Measurements from ENCODE around the gene CTBP1.

Gene CTBP1

GRCh38 chr4:1214101-1215095 lies 34.5 kb downstream of the CTBP1 start:
- Histone ChIP-seq H3K9me3 (no peaks in the 10 kb centered on the region), H3K4me1 (no peaks in the 10 kb centered on the region), H3K36me3 (replicated peaks) (peaks cover 53% of the 10 kb centered on the region), H3K4me3 (no peak overlapping the region), H3K27me3 (ENCODE audit: low read depth) (no peaks in the 10 kb centered on the region)
- DNase-seq (ENCODE audit: low spot score in 2 of 2): no peak
- in situ Hi-C loops (cut with MboI; ENCODE audit: low sequenced_read_pairs): no loop called here

DNA sequence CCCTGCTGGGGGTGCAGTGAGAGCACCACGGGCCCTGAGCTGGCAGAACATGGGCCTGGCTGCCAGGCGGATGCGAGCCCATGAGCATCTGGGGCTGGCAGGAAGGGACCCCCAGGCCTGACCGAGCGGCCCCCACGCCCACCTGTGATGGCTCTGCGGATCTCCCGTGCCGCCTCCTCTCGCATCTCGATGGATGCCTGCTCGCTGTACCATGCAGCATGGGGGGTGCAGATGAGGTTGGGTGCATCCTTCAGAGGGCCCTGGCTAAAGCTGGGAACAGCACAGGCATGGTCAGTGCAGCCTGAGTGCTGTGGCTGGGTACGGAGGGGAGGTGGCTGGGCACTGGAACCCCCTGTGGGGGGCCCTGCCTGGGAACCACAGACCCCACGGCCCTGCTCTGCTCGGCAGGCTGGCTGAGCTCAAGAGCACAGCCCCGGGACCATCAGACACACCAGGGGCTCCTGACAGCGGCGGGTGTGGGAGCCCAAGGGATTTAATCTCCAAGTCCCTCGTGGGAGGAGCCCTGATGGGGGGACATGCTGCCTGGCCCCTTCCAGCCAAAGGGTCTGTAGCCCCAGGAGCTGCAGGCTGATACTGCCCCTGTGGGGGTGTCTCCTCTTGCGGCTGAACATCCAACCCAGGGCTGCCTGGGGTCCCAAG lies 35.5 kb downstream of the CTBP1 start:
- no peak for DNase-seq (ENCODE audit: low spot score in 2 of 2)
- H3K36me3 ChIP-seq (replicated peaks): peaks cover 46% of the 10 kb centered on the region
- no peaks in the 10 kb centered on the region for H3K4me1 ChIP-seq
- no peaks in the 10 kb centered on the region for H3K27me3 ChIP-seq (ENCODE audit: low read depth)
- H3K4me3 ChIP-seq: no peak overlapping the region
- in situ Hi-C loops (cut with MboI; ENCODE audit: low sequenced_read_pairs): no loop called here
- H3K9me3 ChIP-seq: no peaks in the 10 kb centered on the region

- in situ Hi-C loops (cut with MboI; ENCODE audit: low sequenced_read_pairs): no loop called here
Observed at GRCh38 chr4:1212546-1213335, 36.2 kb downstream of the CTBP1 start.

DNA sequence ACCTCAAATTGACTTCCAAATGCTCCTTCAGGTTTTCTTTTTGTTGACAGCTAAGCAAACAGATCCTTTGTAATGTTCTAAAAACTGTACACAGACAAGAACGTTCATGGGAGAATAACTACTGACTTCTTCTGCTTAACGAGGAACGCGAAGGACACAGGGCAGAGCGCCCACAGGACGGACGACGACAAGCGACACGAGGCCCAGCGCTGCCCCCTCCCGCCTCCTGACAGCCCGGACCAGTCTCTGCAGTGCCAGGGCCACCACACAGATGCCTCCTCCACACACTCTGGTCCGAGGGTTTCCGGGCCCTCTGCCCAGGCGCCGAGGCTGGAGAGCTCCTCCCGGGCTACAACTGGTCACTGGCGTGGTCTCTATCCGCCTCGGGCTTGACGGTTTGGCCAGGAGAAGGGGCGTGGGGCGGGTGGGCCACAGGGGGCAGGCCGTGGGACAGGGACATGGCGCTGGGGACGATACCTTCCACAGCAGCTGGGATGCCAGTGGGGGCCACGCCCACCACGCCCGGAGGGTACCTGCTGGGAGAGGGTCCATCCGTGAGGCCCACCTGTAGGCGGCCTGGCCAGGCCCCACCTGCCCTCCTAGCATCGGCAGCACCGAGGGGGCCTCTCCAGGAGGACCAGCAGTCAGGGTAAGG lies 36.9 kb downstream of the CTBP1 start:
- Histone ChIP-seq H3K4me1 (no peaks in the 10 kb centered on the region), H3K4me3 (no peak overlapping the region), H3K27me3 (ENCODE audit: low read depth) (no peaks in the 10 kb centered on the region), H3K9me3 (no peaks in the 10 kb centered on the region), H3K36me3 (replicated peaks) (peaks cover 37% of the 10 kb centered on the region)
- no peak for DNase-seq (ENCODE audit: low spot score in 2 of 2)
- in situ Hi-C loops (cut with MboI; ENCODE audit: low sequenced_read_pairs): no loop called here

More at GRCh38 chr4:1212546-1213335, 36.2 kb downstream of the CTBP1 start:
- Histone ChIP-seq H3K36me3 (replicated peaks) (peaks cover 44% of the 10 kb centered on the region), H3K4me1 (no peaks in the 10 kb centered on the region), H3K4me3 (no peak overlapping the region), H3K27me3 (ENCODE audit: low read depth) (no peaks in the 10 kb centered on the region), H3K9me3 (no peaks in the 10 kb centered on the region)
- no peak for DNase-seq (ENCODE audit: low spot score in 2 of 2)

- Histone ChIP-seq H3K36me3 (replicated peaks) (peaks cover 33% of the 10 kb centered on the region), H3K9me3 (no peaks in the 10 kb centered on the region), H3K27me3 (ENCODE audit: low read depth) (no peaks in the 10 kb centered on the region), H3K4me3 (no peak overlapping the region), H3K4me1 (no peaks in the 10 kb centered on the region)
- DNase-seq (ENCODE audit: low spot score in 2 of 2): no peak
- in situ Hi-C loops (cut with MboI; ENCODE audit: low sequenced_read_pairs): no loop called here
Observed at GRCh38 chr4:1211371-1211770, 37.6 kb downstream of the CTBP1 start.

GRCh38 chr4:1210971-1211370 lies 38.0 kb downstream of the CTBP1 start:
- peaks cover 29% of the 10 kb centered on the region for H3K36me3 ChIP-seq (replicated peaks)
- DNase-seq (ENCODE audit: low spot score in 2 of 2): no peak
- in situ Hi-C loops (cut with MboI; ENCODE audit: low sequenced_read_pairs): no loop called here
- H3K4me3 ChIP-seq: no peak overlapping the region
- H3K27me3 ChIP-seq (ENCODE audit: low read depth): no peaks in the 10 kb centered on the region
- H3K9me3 ChIP-seq: no peaks in the 10 kb centered on the region
- no peaks in the 10 kb centered on the region for H3K4me1 ChIP-seq

GRCh38 chr4:1210241-1210841 lies 38.6 kb downstream of the CTBP1 start:
- Histone ChIP-seq H3K9me3 (no peaks in the 10 kb centered on the region), H3K4me1 (no peaks in the 10 kb centered on the region), H3K36me3 (replicated peaks) (peaks cover 23% of the 10 kb centered on the region), H3K4me3 (no peak overlapping the region), H3K27me3 (ENCODE audit: low read depth) (no peaks in the 10 kb centered on the region)
- in situ Hi-C loops (cut with MboI; ENCODE audit: low sequenced_read_pairs): no loop called here
- DNase-seq (ENCODE audit: low spot score in 2 of 2): no peak

DNA sequence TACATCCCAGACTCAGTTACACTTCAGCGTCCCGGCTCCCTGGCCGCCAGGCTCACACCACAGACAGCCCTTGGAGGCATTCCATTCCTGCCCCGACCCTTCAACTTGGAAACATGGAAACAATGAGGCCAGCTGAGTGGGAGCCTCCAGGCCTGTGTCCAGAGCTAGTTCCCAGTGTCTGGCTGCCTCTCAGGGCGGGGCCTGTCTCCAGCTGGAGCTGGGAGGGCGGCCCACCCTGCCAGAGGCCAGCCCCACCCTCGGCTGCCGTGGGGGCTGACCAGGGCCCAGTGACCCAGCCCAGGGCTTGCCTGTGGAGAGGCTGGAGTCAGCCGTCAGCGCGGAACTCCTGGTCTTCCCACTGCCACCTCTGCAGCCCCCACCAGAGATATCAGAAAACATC lies 39.1 kb downstream of the CTBP1 start:
- Histone ChIP-seq H3K27me3 (ENCODE audit: low read depth) (no peaks in the 10 kb centered on the region), H3K4me1 (no peaks in the 10 kb centered on the region), H3K36me3 (replicated peaks) (peaks cover 18% of the 10 kb centered on the region), H3K9me3 (no peaks in the 10 kb centered on the region), H3K4me3 (no peak overlapping the region)
- in situ Hi-C loops (cut with MboI; ENCODE audit: low sequenced_read_pairs): no loop called here
- DNase-seq (ENCODE audit: low spot score in 2 of 2): no peak

GRCh38 chr4:1208970-1209704 lies 39.8 kb downstream of the CTBP1 start:
- Histone ChIP-seq H3K4me1 (no peaks in the 10 kb centered on the region), H3K36me3 (replicated peaks) (peaks cover 13% of the 10 kb centered on the region), H3K4me3 (no peak overlapping the region), H3K27me3 (ENCODE audit: low read depth) (no peaks in the 10 kb centered on the region), H3K9me3 (no peaks in the 10 kb centered on the region)
- no peak for DNase-seq (ENCODE audit: low spot score in 2 of 2)
- in situ Hi-C loops (cut with MboI; ENCODE audit: low sequenced_read_pairs): no loop called here

- in situ Hi-C loops (cut with MboI; ENCODE audit: low sequenced_read_pairs): no loop called here
- peaks cover 9% of the 10 kb centered on the region for H3K36me3 ChIP-seq (replicated peaks)
Observed at GRCh38 chr4:1208266-1208961, 40.5 kb downstream of the CTBP1 start.

DNA sequence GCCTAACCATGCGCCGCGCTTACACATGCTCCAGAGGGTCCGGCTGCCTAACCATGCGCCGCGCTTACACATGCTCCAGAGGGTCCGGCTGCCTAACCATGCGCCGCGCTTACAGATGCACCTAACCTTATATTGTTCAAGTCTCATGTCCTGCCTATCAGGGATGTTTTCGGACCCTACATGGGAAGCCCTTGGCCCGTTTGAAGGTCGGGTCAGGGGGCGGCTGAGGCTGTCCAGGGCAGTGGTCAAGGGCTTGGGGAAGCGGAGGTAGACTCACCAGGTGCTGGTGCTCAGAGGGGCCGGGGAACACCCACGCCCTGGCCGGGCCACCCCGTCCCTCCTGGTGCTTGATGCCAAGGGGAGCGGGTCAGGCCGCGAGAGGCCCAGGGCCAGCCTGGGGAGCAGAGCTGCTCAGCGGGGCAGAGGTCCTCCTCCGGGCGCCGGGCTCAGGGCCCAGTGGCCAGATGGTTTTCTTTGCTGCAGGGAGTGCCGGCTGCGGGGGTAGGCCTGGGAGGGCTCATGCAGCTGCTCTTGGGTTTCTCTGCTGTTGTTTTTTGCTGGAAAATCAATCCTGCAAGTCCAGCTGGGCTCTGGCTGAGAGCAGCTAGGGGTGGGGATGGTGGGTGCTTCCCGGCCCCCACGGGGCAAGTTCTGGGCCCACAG lies 41.2 kb downstream of the CTBP1 start:
- H3K27me3 ChIP-seq (ENCODE audit: low read depth): no peaks in the 10 kb centered on the region
- H3K9me3 ChIP-seq: no peaks in the 10 kb centered on the region
- in situ Hi-C loops (cut with MboI; ENCODE audit: low sequenced_read_pairs): no loop called here
- H3K4me1 ChIP-seq: no peaks in the 10 kb centered on the region
- no peak for DNase-seq (ENCODE audit: low spot score in 2 of 2)
- H3K36me3 ChIP-seq (replicated peaks): peaks cover 3% of the 10 kb centered on the region
- H3K4me3 ChIP-seq: no peak overlapping the region

More at GRCh38 chr4:1208266-1208961, 40.5 kb downstream of the CTBP1 start:
- Histone ChIP-seq H3K27me3 (ENCODE audit: low read depth) (no peaks in the 10 kb centered on the region), H3K4me3 (no peak overlapping the region), H3K4me1 (no peaks in the 10 kb centered on the region), H3K9me3 (no peaks in the 10 kb centered on the region)
- no peak for DNase-seq (ENCODE audit: low spot score in 2 of 2)

DNA sequence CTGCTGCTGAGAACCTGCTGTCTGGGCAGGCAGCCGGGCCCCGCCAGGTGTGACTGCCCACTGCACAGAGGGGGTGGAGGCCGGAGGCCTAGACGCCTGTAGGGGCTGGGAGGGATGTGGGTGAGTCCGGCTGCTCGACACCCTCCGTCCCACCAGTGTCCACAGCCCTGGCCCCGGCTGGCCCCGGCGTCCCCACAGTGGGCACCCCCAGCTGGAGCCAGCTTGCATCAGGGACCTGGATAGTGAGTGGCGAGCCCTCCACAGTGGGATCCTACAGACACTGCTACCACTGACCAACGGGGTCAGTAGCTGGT lies 41.8 kb downstream of the CTBP1 start:
- no peaks in the 10 kb centered on the region; the same call in 1 of the 2 replicates for H3K36me3 ChIP-seq (replicated peaks)
- in situ Hi-C loops (cut with MboI; ENCODE audit: low sequenced_read_pairs): no loop called here

More for the DNA sequence above, 41.8 kb downstream of the CTBP1 start:
- no peak for DNase-seq (ENCODE audit: low spot score in 2 of 2)
- H3K9me3 ChIP-seq: no peaks in the 10 kb centered on the region
- no peaks in the 10 kb centered on the region for H3K4me1 ChIP-seq
- H3K27me3 ChIP-seq (ENCODE audit: low read depth): no peaks in the 10 kb centered on the region
- no peak overlapping the region for H3K4me3 ChIP-seq

Data from HAP-1 (cell line).